GM18873 (cell line): Measurements from ENCODE around the gene FRYL.
"Not testable (repeated sequence)": the region's sequence is repeated elsewhere in the genome, so short reads cannot be mapped to it uniquely, and the experiment has no call there.

Experiments used
- ATAC-seq: cut with Tn5 transposase; IDR thresholded peaks from one replicate; pipeline ENCODE4 v1.9.1; 2021; ENCODE audit warnings: mild to moderate bottlenecking, moderate library complexity, moderate number of reproducible peaks; ENCODE audit not compliant: unreplicated experiment, low FRiP score

The FRYL gene

DNA sequence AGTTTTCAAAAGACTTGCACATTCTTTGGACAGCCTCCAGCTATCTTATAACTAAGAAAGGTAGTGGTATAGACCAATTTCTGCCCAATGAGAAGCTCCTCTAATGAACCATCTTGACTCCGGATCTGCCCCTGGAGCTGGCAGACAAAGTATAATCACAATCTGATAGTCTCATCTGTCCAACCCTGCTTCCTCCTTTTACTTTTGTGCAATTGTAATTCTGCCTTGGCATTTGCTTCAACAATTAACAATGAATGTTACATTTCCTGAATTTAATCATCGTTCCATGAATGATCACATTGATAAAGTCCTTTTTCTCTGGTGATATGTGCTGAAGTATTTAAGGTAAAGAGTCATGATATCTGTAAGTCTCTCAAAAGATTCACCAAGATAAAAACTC is 27.8 kb downstream of the FRYL start:
- ATAC-seq: no peak

DNA sequence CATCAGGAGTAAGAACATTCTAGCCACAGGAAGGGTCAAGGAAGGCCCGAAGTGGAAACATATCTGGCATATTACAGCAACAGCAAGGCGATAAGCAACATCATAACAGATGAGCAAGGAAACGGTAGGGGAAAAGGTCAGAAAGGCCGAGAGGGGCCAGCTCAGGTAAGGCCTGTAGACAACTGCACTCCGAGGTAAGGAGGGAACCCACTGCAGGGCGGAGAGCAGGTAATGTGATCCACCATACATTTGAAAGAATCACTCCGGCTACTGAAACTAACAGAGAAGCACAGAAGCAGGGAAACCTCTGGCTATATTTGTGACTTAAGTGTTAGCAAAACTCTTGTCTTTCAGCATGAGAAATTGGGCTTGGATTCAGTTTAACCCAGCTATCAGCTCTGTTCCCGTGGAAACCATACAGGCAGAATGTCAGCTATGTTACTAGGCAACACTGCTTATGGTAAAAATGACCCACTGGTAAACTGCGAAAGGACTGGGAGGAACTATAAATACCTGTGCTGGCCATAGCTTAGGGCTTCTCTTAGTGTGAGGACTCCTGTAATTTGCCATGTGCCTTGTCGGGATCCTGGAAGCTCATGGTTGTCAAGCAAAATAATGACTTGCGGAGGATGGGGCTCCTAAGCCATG is 31.0 kb downstream of the FRYL start:
- ATAC-seq: no peak

GRCh38 chr4:48746608-48747362 is 33.3 kb downstream of the FRYL start:
- no peak for ATAC-seq

DNA sequence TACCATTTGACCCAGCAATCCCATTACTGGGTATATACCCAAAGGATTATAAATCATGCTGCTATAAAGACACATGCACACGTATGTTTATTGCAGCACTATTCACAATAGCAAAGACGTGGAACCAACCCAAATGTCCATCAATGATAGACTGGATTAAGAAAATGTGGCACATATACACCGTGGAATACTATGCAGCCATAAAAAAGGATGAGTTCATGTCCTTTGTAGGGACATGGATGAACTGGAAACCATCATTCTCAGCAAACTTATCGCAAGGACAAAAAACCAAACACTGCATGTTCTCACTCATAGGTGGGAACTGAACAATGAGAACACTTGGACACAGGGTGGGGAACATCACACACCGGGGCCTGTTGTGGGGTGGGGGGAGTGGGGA is 34.9 kb downstream of the FRYL start:
- not testable (repeated sequence) for ATAC-seq

GRCh38 chr4:48742412-48742811 is 37.7 kb downstream of the FRYL start:
- no peak for ATAC-seq

DNA sequence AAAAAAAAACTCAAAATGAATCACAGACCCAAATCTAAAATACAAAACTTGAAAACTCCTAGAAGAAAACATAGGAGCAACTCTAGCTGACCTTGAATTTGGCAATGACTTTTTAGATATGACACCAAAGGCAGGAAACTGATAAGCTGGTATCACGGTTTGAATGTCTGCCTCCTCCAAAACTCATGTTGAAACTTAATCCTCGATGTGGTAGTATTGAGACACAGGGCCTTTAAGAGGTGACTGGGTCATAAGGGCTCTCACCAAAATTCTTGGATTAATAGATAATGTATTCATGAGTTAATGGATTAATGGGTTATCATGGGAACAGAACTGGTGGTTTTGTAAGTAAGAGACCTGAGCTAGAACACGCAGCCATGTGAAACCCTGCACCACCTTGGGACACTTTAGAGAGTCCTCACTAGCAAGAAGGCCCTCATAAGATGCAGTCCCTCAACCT is 40.5 kb downstream of the FRYL start:
- peak; percentile 71 for ATAC-seq

GRCh38 chr4:48738856-48739255 is 41.2 kb downstream of the FRYL start:
- no peak for ATAC-seq

- ATAC-seq: not testable (repeated sequence)
Observed at GRCh38 chr4:48728906-48729496, 51.1 kb downstream of the FRYL start.

DNA sequence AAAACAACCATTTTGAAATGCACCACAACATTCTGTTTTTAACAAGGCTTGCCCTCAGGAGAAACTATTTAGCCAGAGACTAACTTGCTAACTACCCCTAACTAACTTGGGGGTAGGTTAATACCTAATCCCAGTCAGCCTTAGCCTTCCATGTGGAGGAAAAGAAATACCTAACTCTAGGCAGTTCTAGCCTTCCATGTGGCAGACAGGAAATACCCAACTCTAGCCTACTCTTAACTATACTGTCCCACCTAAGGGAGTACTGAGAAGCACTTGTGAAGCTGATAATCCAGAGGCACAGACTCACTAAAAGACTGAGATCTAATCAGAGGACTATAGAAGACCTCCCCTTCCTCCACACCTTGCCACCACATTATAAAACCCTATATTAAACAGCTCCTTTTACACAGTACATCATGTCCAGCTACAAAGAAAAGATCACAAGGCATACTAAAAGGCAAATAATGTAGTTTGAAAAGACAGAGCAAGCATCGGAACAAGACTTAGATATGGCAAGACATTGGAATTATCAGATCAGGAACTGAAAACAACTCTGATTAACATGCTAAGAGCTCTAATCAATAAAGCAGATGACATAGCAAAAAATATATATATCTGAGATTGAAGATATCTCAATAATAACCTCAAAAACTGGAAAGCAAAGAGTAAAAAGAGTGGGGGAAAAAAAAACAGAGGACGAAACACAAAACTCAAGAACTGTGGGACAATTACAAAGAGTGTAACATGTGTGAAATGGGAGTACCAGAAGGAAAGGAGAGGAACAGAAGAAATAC is 52.2 kb downstream of the FRYL start:
- peak; percentile 46 for ATAC-seq

GRCh38 chr4:48725414-48725813 is 54.7 kb downstream of the FRYL start:
- no peak for ATAC-seq

- no peak for ATAC-seq
Observed at GRCh38 chr4:48722509-48723446, 57.3 kb downstream of the FRYL start.

DNA sequence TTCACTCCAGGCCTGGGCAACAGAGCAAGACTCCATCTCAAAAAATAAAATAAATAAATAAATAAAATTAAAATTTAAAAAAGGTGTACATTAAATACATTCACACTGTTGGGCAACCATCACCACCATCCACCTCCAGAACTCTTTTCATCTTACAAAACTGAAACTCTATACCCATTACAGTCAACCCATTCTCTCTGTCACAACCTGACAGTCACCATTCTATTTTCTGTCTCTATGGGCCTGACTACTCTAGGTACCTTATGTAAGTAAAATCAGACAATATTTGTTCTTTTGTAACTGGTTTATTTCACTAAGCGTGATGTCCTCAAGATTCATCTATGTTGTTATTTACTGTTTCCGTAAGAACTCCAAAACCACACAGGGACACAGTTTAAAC is 59.6 kb downstream of the FRYL start:
- no peak for ATAC-seq

GRCh38 chr4:48718818-48719465 is 61.1 kb downstream of the FRYL start:
- no peak for ATAC-seq

DNA sequence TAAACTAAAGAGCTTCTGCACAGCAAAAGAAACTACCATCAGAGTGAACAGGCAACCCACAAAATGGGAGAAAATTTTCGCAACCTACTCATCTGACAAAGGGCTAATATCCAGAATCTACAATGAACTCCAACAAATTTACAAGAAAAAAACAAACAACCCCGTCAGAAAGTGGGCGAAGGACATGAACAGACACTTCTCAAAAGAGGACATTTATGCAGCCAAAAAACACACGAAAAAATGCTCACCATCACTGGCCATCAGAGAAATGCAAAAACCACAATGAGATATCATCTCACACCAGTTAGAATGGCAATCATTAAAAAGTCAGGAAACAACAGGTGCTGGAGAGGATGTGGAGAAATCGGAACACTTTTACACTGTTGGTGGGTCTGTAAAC is 63.8 kb downstream of the FRYL start:
- ATAC-seq: not testable (repeated sequence)

- no peak for ATAC-seq
Observed at GRCh38 chr4:48710446-48711209, 69.5 kb downstream of the FRYL start.

DNA sequence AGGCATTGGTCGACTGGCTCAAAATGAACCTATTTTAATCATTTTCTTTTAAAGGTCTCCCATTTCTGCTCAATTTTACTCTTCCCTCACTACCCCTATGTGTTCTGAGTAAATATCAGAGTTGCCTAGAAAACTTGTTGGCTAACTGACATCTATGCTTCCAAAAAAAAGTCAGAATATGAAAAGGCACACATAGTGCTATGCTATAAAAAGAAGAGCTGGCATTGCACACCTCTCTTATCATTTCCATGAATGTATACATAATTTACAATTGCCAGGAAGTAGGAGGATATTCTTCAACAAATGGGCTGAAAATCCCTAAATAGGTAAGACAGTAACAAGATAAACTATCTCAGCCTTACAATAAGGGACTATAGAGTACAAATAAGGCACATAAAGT is 70.2 kb downstream of the FRYL start:
- no peak for ATAC-seq

DNA sequence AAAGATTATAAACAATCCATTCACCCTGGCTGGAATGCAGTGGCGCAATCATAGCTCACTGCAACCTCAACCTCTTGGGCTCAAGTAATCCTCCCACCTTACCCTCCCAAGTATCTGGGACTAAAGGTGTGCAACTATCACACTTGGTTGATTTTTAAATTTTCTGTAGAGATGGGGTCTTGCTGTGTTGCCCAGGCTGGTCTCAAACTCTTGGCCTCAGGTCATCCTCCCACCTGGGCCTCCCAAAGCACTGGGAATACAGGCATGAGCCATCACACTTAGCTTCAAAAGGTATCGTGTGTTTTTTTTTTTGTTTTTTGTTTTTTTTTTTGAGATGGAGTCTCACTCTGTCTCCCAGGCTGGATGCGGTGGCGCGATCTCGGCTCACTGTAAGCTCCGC is 71.5 kb downstream of the FRYL start:
- no peak for ATAC-seq

GRCh38 chr4:48706736-48707135 is 73.3 kb downstream of the FRYL start:
- ATAC-seq: no peak

- ATAC-seq: no peak
Observed at GRCh38 chr4:48705609-48706008, 74.5 kb downstream of the FRYL start.
